ENCODE measurements around the gene PTPRM. TPM values are rescaled to one million over a fixed set of nuclear protein-coding genes. Genes with fewer than 3 reads are reported as not detected.

Gene PTPRM
- polyA plus RNA-seq, 1 experiment, result 81.1 TPM

- peak; percentile 87 for DNase-seq (ENCODE audit: low read depth, low spot score)
- TF ChIP-seq, protein P1, sequence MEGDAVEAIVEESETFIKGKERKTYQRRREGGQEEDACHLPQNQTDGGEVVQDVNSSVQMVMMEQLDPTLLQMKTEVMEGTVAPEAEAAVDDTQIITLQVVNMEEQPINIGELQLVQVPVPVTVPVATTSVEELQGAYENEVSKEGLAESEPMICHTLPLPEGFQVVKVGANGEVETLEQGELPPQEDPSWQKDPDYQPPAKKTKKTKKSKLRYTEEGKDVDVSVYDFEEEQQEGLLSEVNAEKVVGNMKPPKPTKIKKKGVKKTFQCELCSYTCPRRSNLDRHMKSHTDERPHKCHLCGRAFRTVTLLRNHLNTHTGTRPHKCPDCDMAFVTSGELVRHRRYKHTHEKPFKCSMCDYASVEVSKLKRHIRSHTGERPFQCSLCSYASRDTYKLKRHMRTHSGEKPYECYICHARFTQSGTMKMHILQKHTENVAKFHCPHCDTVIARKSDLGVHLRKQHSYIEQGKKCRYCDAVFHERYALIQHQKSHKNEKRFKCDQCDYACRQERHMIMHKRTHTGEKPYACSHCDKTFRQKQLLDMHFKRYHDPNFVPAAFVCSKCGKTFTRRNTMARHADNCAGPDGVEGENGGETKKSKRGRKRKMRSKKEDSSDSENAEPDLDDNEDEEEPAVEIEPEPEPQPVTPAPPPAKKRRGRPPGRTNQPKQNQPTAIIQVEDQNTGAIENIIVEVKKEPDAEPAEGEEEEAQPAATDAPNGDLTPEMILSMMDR (IDR thresholded peaks at IDR 0.05; ENCODE audit: low read depth, low read length), result no peak
- ChIA-PET CTCF (interaction anchor here (0.8 to 1.0 kb wide), 2 partner anchors 19 to 156 kb away, joined by 3 to 4 read pairs; no protein-coding TSS in a partner anchor), POLR2A (interaction anchor here (0.7 to 1.1 kb wide), 3 partner anchors 19 to 43 kb away, joined by 3 to 10 read pairs (median 4); no protein-coding TSS in a partner anchor)
- Histone ChIP-seq H3K27ac (ENCODE audit: low read depth, low read length) (no peak overlapping the region), H3K4me3 (ENCODE audit: low read depth, low read length) (no peak overlapping the region), H3K9me3 (ENCODE audit: control insufficient read depth, insufficient read depth, low read length) (no peaks in the 10 kb centered on the region; the same call in 1 of the 2 replicates), H3K27me3 (ENCODE audit: control insufficient read depth, insufficient read depth, low read length) (no peaks in the 10 kb centered on the region)
Measured at GRCh38 chr18:7945882-7946281, 378.8 kb downstream of the PTPRM start.

- DNase-seq (ENCODE audit: low read depth, low spot score), result peak; percentile 76
- Histone ChIP-seq H3K27me3 (ENCODE audit: control insufficient read depth, insufficient read depth, low read length) (no peaks in the 10 kb centered on the region), H3K27ac (ENCODE audit: low read depth, low read length) (peak overlapping the region; percentile 62), H3K9me3 (ENCODE audit: control insufficient read depth, insufficient read depth, low read length) (no peaks in the 10 kb centered on the region; the same call in 1 of the 2 replicates), H3K4me3 (ENCODE audit: low read depth, low read length) (peak overlapping the region; percentile 53)
- ChIA-PET CTCF (interaction anchor here (2.4 kb wide), 1 partner anchor 157 kb away, joined by 7 read pairs; no protein-coding TSS in a partner anchor), POLR2A (interaction anchor here (0.6 kb wide), 1 partner anchor 175 kb away, joined by 3 read pairs; no protein-coding TSS in a partner anchor)
- TF ChIP-seq, protein P1 (IDR thresholded peaks at IDR 0.05; ENCODE audit: low read depth, low read length), result no peak
Measured at GRCh38 chr18:7946734-7947377, 379.7 kb downstream of the PTPRM start.

DNA sequence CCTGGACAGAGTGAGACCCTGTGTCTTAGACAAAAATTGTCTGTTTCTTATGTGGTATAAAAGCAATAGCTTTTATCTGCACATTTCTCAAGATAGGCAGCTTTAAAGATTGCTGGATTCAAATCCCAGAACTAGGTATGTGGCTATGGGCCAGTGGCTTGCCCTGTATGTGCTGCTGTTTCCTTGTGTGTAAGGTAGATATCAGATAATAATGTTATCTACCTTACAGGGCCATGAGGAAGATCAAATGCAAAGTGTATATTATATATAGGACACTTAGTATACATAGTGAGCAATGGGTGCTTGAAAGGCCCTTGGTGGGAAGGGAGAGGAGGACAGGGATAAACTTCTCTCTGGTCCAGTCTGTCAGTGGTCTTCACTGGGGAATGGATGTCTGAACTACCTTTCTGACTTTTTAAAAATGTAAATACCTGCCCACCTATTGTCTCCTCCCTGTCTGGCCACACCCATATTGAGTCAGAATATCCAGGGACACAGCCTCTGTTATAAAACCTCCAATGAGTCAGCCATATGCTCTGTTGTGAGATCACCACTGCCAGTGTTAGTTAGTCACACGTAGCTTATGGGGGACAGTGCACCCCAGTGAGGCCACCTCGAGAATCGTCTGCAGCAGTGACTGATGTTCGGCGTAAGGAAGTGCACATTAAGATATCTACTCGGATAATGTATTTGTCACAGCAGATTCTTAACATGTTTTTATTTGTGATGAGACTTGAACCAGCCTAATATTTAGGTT is 383.4 kb downstream of the PTPRM start:
- Histone ChIP-seq H3K9me3 (ENCODE audit: control insufficient read depth, insufficient read depth, low read length) (no peaks in the 10 kb centered on the region), H3K4me3 (ENCODE audit: low read depth, low read length) (no peak overlapping the region), H3K27ac (ENCODE audit: low read depth, low read length) (no peak overlapping the region), H3K27me3 (ENCODE audit: control insufficient read depth, insufficient read depth, low read length) (no peaks in the 10 kb centered on the region)
- TF ChIP-seq, protein P1 (IDR thresholded peaks at IDR 0.05; ENCODE audit: low read depth, low read length), result no peak
- POLR2A ChIA-PET, result no interaction called here
- CTCF ChIA-PET, result no interaction called here
- no peak for DNase-seq (ENCODE audit: low read depth, low spot score)

DNA sequence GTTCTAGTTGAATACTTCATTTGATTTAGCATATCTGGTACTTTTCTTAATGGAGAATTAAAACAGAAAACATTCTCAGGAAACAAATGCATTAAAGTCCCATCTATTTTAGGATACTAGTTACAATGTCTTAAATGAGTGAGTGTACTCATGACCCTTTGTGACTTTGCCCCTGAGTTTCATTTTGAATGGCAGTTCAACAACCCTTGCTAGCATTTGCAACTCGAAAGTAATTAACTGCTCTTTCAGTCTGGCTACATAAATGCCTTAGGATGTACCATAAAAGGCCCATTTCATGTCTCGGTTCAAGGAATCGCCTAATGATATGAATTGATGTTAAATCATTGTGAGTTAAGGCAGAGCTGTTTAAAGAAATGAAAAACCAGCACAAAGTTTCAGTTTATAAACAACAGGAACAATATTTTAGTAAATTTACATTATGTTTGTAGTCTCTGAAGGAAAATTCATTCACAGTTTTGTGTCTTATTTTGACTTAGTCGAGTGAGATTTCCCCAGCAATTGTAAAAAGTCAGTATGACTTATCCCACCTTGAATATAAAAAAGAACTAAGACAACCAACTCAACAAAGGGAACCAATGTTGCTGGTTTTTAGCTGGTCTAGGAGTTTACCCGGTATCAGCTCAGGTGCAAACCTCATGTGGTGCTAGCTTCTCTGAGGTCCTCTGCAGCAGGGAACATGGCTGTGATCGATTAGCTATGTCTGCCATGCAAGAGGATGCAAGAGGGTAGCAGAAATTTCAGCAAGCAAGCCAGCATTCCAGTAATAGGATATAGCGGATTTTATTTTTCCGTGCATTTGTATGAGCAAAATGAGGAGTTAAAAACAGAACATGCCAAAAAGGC is 386.2 kb downstream of the PTPRM start:
- CTCF ChIA-PET, result no interaction called here
- DNase-seq (ENCODE audit: low read depth, low spot score), result no peak
- TF ChIP-seq, protein P1 (IDR thresholded peaks at IDR 0.05; ENCODE audit: low read depth, low read length), result no peak

More for the DNA sequence above, 386.2 kb downstream of the PTPRM start:
- Histone ChIP-seq H3K27me3 (ENCODE audit: control insufficient read depth, insufficient read depth, low read length) (no peaks in the 10 kb centered on the region), H3K27ac (ENCODE audit: low read depth, low read length) (no peak overlapping the region), H3K4me3 (ENCODE audit: low read depth, low read length) (no peak overlapping the region), H3K9me3 (ENCODE audit: control insufficient read depth, insufficient read depth, low read length) (no peaks in the 10 kb centered on the region)
- POLR2A ChIA-PET, result no interaction called here
